GM10266 (cell line): ENCODE measurements around the gene TNFAIP1.

Source experiments
- DNase-seq: peaks from one replicate; pipeline ENCODE4 v3.0.0; 2012; ENCODE audit errors: extremely low spot score
- CTCF ChIP-seq: IDR thresholded peaks from 2 replicates; pipeline ENCODE4 v1.5.1; 2012; ENCODE audit warnings: mild to moderate bottlenecking, low read depth; ENCODE audit not compliant: control insufficient read depth, insufficient read depth; ENCODE audit errors: missing control alignments

Gene TNFAIP1

GRCh38 chr17:28341516-28341915, 6.0 kb downstream of the TNFAIP1 start:
- TF ChIP-seq CTCF: no peak
- no peak for DNase-seq

- DNase-seq: no peak
Observed at GRCh38 chr17:28342313-28342712, 6.8 kb downstream of the TNFAIP1 start.

GRCh38 chr17:28343491-28343932, 8.0 kb downstream of the TNFAIP1 start:
- no peak for TF ChIP-seq CTCF
- DNase-seq: no peak

More at GRCh38 chr17:28342313-28342712, 6.8 kb downstream of the TNFAIP1 start:
- no peak for TF ChIP-seq CTCF

- no peak for DNase-seq
- TF ChIP-seq CTCF: no peak
Observed at GRCh38 chr17:28344011-28344410, 8.4 kb downstream of the TNFAIP1 start.

- no peak for TF ChIP-seq CTCF
- no peak for DNase-seq
Observed at GRCh38 chr17:28344435-28344901, 8.9 kb downstream of the TNFAIP1 start.

- no peak for DNase-seq
- no peak for TF ChIP-seq CTCF
Observed at GRCh38 chr17:28345419-28346198, 10.0 kb downstream of the TNFAIP1 start.

GRCh38 chr17:28346199-28346580, 10.6 kb downstream of the TNFAIP1 start:
- TF ChIP-seq CTCF: no peak
- DNase-seq: no peak
